Measurements from ENCODE around the gene PYGO2. TPM values are rescaled to one million over a fixed set of nuclear protein-coding genes. Genes with fewer than 3 reads are reported as not detected.
A peak's percentile ranks its signal among the peaks of the same experiment; 100 is the strongest.

Gene PYGO2
- total and polyA plus RNA-seq, 2 of the 8 experiments (the other 6 are each of a cell fraction or from before 2014, with no cell fraction given), result 31.0 to 31.6 TPM

DNA sequence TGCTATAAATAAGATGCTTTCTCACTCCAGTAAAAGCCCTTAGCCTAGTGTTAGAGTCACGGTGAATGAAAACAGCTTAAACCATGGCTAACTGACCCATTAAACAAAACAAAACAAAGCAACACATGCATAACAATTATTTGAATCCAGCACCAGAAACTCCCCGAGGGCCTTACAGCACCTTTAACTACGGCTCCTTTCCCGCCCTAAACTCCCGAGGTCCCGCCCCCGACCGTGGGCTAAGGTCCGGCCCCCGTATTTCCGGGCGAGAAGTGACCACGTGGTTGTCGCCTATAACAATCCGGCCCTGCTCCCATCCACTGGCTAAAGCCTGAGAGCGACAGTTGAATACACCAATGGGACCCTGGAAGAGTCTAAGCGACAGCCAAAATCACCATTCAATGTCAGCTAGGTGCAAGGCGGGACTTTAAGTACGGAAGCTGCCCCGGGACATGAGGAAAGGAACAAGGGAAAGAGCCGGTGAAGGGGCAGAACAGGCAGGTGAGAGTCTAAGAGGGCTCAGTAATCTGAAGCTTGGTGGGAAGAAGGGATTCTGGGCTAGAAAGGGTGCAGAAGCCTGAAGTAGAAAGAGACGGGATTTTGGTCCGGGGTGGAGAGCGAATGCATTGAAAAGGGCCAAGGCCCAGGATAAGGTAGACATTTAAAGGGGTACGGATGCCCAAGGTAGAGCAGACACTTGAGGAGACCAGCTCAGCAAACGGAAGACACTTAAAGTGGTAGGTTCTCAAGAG, 21.5 kb upstream of the PYGO2 start, which contains the start of gene FLAD1 (continued):
- no peak for TF ChIP-seq RAD21 (IDR thresholded peaks at IDR 0.05 in 1 of 2, conservative IDR thresholded peaks at IDR 0.05 in 1 of 2; ENCODE audit: low read depth in 2 of 2, low read length in 2 of 2)
- TF ChIP-seq CREB1 (IDR thresholded peaks at IDR 0.05), result peak; percentile 15; the same call in 1 of the 2 replicates
- TF ChIP-seq SIRT6 (IDR thresholded peaks at IDR 0.05; ENCODE audit: low read length), result no peak

All from H1 (cell line).